Right renal pelvis (tissue), 4 donors: ENCODE data around the gene CABP5. TPM values are rescaled to one million over a fixed set of nuclear protein-coding genes. Genes with fewer than 3 reads are reported as not detected.
"Not testable (repeated sequence)": the region's sequence is repeated elsewhere in the genome, so short reads cannot be mapped to it uniquely, and the experiment has no call there.

Experiments used
- DNase-seq, 4 donors: peaks; one replicate each; pipeline ENCODE4 v3.0.0-alpha.2; 2013; ENCODE audit warnings: low read depth in 4 of 4, low spot score in 3 of 4, missing footprints in 1 of 4
- polyA plus RNA-seq, 4 donors: library from polyadenylated mRNA; unstranded; fragments of 120-200 nt; gene quantifications; one replicate each; pipeline ENCODE4 v1.2.1, GENCODE V29; 2013; ENCODE audit not compliant: insufficient read length in 4 of 4

CABP5 gene
- under 1 TPM in 1 of 4 donors, not detected in 3; 0.10 TPM for polyA plus RNA-seq

DNA sequence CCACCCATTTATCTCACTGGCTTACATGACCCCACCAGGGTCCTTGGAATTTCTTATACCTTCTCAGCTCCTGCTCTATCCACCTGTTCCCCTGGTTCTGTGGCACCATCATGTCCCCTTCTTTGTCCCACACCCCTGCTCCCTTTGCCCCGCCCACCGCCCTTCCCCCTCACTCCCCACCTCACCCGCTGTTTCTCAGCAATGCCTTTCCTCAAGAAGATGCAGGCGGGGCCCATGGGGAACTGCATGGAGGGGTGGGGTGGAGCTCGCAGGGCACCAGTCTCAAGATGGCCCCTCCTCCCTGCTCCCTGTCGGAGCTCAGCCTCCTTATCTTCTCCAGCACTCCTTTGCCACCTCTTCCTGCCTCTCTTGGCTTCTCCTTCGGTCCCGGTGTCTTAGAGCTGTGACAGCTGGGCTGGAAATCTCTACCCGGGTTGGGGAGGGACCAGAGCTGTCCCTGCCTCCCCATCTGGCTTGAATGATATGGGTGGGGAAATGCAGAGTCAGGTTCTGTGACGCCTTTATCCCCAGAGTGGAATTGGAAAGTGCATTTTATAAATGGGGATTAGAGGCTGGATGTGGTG is at the start of gene CABP5:
Gene CABP5 (minus strand): TSS at position 405 of the 584 bp plus-strand sequence. CDS start 157 bp downstream, at position 248.
- no peak for DNase-seq

GRCh38 chr19:48091111-48091718 is 47.3 kb upstream of the CABP5 start:
- not testable (repeated sequence) for DNase-seq

DNA sequence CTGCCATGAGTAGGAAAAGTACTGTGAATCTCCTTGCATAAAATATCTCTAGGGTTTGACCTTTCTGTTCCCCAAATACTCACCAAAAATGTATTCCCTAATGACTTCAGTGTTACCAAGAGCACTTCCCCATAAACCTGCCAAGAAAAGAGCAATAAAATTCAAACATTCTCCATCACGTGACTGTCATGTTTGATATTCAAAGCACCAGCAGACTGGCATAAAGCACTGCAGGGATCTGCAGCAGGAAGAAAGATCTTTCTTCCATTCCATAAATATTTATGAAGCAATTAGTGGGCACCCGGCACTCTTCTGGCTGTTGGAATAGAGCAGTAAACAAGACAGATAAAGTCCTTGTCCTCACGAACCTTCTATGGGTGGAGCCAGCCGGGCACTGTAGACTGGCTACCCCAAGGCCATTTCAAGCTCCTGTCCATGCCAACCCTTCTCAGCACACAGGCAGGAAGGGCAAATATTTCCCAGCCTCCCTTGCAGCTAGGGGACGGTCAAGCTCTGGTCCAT is 46.5 kb upstream of the CABP5 start:
- no peak for DNase-seq

GRCh38 chr19:48088991-48089390 is 45.1 kb upstream of the CABP5 start:
- not testable (repeated sequence) for DNase-seq

DNA sequence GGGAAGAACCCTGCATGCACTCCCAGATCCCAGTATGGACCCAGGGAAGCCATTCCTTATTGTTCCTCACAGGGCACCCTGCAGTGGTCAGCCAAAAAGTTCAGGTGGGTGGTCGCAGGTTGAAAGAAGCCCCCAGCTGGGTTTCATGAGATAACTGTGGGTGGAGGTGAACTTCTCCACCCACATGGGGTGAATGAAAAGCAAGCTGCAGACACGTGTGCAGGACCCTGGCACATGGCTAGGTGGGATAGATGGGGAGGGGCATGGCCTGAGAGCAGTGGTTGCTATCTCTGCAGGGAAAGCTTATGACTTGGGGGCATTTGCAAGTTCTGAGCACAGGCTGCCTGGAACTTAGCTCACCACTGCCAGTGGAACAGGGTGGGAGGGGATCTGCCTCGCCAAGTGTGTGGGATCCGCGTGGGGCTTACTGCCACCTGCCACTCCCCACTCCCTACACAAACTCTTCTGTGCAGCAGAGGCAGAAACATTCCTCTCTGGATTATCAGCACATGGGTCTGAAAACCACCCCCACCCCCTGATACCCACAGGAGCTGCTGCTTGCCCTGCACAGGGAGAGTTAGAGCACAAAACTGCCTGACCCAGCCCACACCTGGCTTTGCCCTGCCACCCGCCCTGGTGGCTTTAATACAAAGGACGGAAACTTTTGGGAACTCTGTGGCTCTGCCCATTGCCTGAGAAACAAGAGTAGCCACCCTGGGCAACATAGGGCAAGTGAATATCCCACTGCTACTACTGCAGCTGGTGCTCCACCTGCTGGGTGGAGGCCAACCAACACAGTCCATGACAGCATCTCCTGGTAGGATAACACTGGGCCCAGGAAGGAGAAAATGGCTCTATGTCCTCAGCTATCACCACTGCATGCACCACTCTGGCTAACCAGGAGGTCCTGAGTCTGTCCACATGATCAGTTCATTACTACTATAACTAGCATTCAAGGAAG is 42.3 kb upstream of the CABP5 start:
- no peak for DNase-seq

DNA sequence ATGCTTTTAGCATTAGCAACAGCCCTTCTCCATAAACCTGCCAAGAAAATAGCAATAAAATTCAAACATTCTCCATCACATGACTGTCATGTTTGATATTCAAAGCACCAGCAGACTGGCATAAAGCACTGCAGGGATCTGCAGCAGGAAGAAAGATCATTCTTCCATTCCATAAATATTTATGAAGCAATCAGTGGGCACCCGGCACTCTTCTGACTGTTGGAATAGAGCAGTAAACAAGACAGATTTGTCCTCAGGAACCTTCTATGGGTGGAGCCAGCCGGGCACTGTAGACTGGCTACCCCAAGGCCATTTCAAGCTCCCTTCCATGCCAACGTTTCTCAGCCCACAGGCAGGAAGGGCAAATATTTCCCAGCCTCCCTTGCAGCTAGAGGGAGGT is 41.2 kb upstream of the CABP5 start:
- no peak for DNase-seq

DNA sequence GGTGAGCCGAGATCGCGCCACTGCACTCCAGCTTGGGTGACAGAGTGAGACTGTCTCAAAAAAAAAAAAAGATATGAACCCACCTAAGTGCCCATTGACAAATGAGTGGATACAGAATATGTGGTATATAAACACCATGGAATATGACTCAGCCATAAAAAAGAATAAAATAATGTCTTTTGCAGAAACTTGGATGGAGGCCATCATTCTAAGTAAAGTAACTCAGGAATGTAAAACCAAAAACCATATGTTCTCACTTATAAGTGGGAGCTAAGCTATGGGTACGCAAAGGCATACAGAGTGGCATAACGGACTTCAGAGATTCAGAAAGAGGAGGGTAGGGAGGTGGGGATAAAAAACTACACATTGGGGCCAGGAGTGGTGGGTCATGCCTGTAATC is 37.2 kb upstream of the CABP5 start:
- no peak for DNase-seq

GRCh38 chr19:48070177-48070769 is 26.4 kb upstream of the CABP5 start:
- not testable (repeated sequence) for DNase-seq

- no peak for DNase-seq
These were observed 25.6 kb upstream of the CABP5 start for GRCh38 chr19:48069435-48069834.

GRCh38 chr19:48064509-48064908 is 20.6 kb upstream of the CABP5 start:
- no peak for DNase-seq

DNA sequence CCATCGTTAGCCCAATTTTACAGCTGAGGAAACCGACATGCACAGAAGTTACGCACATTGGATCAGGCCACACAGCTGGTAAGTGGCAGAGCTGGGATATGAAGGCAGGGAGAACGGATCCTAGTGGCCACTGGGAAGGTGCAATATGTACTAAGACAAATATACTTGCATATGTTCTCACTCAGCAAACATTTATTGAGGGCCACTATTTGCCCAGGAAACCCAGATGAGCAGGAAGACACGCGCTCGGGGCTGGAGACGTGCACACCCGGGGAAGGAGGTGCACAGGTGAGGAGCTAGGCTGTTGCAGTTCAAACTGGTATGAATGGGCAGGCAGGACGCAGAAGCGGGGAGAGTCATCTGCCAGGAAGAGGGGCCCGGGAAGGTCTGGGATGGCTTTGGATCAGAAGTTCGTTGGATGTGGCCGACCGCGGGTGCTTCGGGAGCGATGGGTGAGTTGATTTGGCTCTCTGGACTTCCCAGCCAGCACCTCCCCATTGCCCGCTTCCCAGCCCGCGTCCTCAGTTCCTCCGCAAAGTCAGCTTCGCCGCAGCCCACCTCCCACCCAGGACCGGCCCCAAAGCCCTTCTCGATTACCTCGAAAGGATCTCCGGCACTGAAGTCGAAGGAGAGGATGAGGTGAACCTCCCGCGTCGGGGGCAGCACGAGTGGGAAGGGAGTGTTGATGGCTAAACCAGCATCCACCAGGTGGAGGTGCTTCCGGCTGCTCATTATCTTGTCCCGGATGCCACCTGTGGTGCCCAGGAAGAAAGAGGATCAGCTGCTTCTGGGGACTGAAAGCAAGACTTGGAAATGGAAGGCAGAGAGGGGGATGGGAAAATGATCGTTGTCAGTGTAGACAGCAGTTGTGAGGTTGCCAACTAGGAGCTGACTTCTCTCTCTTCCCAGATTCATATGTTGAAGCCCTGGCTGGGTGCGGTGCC is 17.8 kb upstream of the CABP5 start:
- no peak for DNase-seq

- DNase-seq = no peak
These were observed 16.5 kb upstream of the CABP5 start for GRCh38 chr19:48060381-48060780.

DNA sequence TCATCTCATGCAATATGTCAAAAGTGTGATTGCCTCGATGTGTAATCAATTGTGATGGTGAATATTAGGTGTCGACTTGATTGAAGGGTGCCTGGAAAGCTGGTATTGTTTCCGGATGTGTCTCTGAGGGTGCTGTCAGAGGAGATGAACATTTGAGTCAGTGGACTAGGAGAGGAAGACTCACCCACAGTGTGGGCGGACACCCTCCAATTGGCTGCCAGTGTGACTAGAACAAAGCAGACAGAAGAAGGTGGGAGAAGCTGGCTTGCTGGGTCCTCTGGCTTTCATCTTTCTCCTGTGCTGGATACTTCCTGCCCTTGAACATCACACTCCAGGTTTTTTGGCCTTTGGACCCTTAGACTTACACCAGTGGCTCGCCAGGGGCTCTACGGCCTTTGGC is 15.5 kb upstream of the CABP5 start:
- DNase-seq = no peak

- DNase-seq = no peak
These were observed 10.0 kb upstream of the CABP5 start for GRCh38 chr19:48053856-48054255.

GRCh38 chr19:48053076-48053475 is 9.2 kb upstream of the CABP5 start:
- no peak for DNase-seq

DNA sequence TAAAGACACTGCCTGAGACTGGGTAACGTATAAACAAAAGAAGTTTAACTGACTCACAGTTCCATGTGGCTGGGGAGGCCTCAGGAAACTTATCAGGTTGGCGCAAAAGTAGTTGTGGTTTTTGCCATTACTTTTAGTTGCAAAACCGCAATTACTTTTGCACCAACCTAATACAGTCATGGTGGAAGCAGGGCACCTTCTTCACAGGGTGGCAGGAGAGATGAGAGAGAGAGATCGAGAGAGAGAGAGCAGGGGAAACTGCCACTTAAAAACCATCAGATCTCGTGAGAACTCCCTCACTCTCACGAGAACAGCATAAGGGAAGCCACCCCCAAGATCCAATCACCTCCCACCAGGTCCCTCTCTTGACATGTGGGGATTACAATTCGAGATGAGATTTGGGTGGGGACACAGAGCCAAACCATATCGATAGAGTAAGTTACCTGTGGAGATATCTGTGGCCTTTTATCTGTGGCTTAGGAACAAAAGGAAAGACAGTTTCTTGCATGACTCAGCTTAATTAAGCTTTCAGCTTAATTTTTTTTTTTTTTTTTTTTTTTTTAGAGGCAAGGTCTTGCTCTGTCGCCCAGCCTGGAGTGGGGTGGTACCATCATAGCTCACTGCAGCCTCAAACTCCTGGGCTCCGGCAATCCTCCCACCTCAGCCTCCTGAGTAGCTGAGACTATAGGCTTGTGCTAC is 7.6 kb upstream of the CABP5 start:
- DNase-seq = no peak

- DNase-seq = no peak
These were observed 682 bp upstream of the CABP5 start for GRCh38 chr19:48044561-48044960.

GRCh38 chr19:48041877-48042580 is 1.9 kb downstream of the CABP5 start:
- no peak for DNase-seq
